Coronary artery (tissue), 2 donors: ENCODE results near the gene HRNR.
"Not testable (repeated sequence)": the region's sequence is repeated elsewhere in the genome, so short reads cannot be mapped to it uniquely, and the experiment has no call there.

Experiments
- DNase-seq: peaks from one replicate; pipeline ENCODE4 v3.0.0-alpha.2; 2017; ENCODE audit warnings: low spot score
- H3K27ac ChIP-seq, 2 donors: fragments of 200-600 bp; sonication (generic); one replicate each; pipeline ENCODE4 v1.5.1; 2016 to 2019
- H3K4me3 ChIP-seq: fragments of 200-600 bp; sonication (generic); 2 replicates; pipeline ENCODE4 v1.5.1; 2016; ENCODE audit warnings: mild to moderate bottlenecking, moderate library complexity
- CTCF ChIP-seq: fragments of 200-600 bp; sonication (generic); IDR thresholded peaks from one replicate; pipeline ENCODE4 v1.5.1; 2019; ENCODE audit warnings: antibody characterized with exemption

HRNR gene

GRCh38 chr1:152224093-152224492 is at the start of gene HRNR:
TSS of gene HRNR (minus strand) at chr1:152224193. CDS start at chr1:152223253, 940 bp downstream.
- DNase-seq, result no peak
- Histone ChIP-seq H3K4me3 (no peak within 1 kb of the TSS), H3K27ac (no peak within 1 kb of the TSS)
- TF ChIP-seq CTCF, result no peak

- not testable (repeated sequence) for H3K27ac ChIP-seq, DNase-seq, H3K4me3 ChIP-seq
Observed at GRCh38 chr1:152256394-152256793, 32.4 kb upstream of the HRNR start.

- Histone ChIP-seq H3K27ac (no peak overlapping the region), H3K4me3 (no peak overlapping the region)
- TF ChIP-seq CTCF, result no peak
- no peak for DNase-seq
Observed at GRCh38 chr1:152252157-152252556, 28.2 kb upstream of the HRNR start.

GRCh38 chr1:152251391-152251790 is 27.4 kb upstream of the HRNR start:
- DNase-seq, result no peak
- H3K27ac ChIP-seq, result no peak overlapping the region
- TF ChIP-seq CTCF, result no peak
- no peak overlapping the region for H3K4me3 ChIP-seq

- no peak for TF ChIP-seq CTCF
- Histone ChIP-seq H3K4me3 (no peak overlapping the region), H3K27ac (no peak overlapping the region)
- DNase-seq, result no peak
Observed at GRCh38 chr1:152247316-152247715, 23.3 kb upstream of the HRNR start.

- no peak overlapping the region for H3K4me3 ChIP-seq
- no peak for DNase-seq
- TF ChIP-seq CTCF, result no peak
- no peak overlapping the region for H3K27ac ChIP-seq
Observed at GRCh38 chr1:152244576-152245273, 20.7 kb upstream of the HRNR start.

GRCh38 chr1:152237093-152237492 is 13.1 kb upstream of the HRNR start:
- no peak overlapping the region for H3K27ac ChIP-seq
- TF ChIP-seq CTCF, result no peak
- H3K4me3 ChIP-seq, result no peak overlapping the region
- no peak for DNase-seq
